GM18907 (cell line): Measurements from ENCODE around the gene IZUMO4.

Experiments used
- ATAC-seq: cut with Tn5 transposase; IDR thresholded peaks from one replicate; pipeline ENCODE4 v1.9.1; 2021; ENCODE audit warnings: mild to moderate bottlenecking, moderate library complexity; ENCODE audit not compliant: unreplicated experiment

The IZUMO4 gene, protein sequence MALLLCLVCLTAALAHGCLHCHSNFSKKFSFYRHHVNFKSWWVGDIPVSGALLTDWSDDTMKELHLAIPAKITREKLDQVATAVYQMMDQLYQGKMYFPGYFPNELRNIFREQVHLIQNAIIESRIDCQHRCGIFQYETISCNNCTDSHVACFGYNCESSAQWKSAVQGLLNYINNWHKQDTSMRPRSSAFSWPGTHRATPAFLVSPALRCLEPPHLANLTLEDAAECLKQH

DNA sequence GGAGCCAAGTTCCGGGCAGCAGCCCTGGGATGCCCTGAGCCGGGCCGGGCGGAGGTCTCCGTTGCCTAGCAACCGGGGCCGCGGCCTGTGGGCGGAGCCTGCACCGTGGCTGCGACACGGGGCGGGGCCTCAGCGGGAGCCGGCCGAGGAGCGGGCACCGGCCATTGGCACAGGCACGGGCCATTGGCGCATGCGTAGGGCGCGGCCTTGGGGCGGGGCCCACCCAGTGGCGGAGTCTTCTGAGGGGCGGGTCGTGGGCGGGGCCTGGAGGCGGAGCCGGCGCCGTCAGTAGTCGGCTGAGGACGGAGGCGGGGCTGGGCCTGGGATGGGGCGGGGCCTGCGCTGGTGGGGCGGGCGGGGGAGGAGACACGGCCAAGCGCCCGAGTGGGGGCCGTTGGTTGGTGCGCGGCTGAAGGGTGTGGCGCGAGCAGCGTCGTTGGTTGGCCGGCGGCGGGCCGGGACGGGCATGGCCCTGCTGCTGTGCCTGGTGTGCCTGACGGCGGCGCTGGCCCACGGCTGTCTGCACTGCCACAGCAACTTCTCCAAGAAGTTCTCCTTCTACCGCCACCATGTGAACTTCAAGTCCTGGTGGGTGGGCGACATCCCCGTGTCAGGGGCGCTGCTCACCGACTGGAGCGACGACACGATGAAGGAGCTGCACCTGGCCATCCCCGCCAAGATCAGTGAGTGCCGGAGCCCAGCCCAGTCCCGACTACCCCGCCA, at the start of gene IZUMO4:
TSS of gene IZUMO4 (plus strand) at position 436 of the 723 bp plus-strand sequence. CDS start at position 467, 31 bp downstream.
- peak; percentile 63 for ATAC-seq

DNA sequence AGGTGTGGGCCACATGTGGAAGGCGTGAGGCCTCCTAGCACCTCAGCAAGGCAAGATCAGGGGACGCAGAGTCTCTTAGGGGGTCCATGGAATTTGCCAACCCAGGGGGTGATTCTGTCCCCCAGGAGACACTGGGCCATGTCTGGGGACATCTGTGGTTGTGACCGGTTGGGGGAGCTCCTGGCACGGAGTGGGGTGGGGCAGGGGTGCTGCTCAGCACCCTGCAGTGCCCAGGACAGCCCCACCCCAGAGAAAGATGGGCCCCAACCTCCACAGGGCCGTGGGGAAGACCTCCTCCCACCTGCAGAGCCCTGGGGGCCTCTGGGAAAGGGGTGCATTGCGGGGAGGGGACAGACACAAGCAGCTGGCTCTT, 49.7 kb upstream of the IZUMO4 start:
- no peak for ATAC-seq

DNA sequence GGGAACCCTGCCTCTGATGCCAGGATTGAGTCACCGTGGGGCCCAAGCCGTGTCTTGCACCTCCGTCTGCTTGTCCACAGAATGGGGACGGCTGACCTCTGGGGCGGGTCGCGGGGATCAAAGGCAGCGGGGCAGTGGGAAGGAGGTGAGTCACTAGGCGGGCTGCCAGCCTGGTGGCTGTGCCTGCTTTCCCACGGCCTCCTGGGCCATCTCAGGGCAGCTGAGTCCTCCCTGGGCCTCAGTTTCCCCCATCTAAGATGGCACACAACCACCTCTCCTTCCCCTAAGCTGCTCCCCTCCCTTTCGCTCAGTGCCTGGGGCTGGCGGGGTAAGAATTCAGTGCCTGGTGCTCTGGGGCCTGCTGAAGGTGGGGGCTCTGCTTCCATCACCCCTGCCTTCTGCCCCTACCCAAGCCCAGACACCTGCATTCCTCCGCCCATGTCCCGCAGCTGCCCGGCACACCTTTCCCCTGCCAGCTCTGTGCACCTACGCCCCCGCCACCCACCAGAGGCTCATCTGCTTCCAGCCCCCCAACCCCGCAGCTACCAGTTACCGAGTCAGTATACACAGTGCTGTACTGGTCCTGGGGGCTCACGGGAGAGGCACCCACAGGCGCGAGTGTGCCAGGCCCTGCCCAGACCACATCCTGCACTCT, 49.1 kb upstream of the IZUMO4 start:
- ATAC-seq, result no peak

DNA sequence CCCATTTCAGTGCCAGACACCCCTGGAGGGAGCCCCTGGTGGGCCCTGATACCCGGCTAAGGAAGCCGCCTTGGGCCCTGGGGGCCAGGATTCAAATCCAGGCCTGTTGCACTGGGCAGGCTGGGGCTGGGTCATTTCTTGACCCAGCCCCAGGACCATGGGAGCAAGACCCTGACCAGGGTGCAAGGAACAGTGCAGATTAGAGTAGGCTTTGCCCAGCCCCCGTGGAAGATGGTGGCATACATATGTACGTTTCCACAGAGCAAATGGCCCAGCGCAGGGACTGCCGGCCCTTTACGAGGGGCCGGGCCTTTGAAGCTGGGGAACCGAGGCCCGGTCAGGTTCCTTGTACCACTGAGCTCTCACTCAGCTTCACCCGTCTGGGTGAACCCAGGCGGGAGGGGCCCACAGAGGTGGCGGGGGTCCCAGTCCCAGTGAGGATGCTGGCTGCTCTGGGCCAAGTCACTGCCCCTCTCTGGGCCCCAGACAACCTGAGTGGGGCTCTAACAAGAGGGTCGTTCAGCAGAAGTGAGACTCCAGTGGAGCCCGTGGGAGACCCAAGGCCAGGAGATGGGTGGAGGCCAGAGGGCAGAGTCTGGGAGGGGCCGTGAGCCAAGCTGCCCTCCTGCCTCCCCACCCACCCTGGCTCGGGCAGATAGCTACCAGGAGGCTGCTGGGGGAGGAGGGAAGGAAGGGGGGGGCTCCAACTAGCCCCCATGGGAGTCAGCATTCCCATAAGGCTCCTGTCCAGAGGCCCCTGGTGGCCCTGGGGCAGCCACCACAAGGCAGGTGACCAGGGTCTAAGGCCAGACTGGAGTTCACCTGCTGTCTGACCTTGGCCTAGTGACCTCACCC, 48.4 kb upstream of the IZUMO4 start:
- no peak for ATAC-seq

DNA sequence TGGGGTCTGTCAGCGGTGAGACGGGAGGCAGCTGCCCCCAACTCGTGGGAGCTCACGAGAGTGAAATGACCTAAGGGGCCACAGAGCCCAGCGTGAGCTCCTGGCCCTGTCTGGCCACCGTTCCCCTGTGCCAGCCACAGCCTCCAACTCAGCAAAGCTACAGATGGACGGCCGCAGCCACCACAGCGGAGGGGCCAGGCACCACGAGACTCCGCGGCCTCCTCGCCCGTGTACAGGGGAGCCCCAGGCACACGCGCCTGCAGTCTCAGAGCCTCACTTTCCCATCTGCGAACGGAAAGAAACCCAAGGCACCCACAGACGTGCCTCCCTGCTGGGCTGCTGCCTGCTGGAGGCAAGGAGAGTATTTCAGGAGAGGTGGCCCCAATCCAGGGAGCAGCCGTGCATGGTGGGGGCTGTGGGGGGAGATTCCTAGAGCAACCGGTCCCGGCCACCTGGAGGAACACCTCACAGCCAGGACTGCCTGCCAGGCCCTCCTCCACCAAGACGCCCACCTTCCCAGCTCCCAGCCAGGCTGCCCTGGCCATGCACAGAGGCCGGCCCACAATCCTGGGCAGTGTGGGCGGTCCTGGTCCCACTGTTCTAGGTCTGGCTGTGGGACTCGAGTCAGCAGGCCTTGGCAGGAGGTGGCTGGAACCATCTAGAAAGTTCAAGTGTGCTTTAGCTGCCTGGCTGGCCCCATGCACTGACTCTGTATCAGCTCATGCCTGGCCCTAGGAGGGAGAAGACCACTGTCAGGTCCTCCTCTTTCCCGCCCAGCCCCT, 47.6 kb upstream of the IZUMO4 start:
- no peak for ATAC-seq

DNA sequence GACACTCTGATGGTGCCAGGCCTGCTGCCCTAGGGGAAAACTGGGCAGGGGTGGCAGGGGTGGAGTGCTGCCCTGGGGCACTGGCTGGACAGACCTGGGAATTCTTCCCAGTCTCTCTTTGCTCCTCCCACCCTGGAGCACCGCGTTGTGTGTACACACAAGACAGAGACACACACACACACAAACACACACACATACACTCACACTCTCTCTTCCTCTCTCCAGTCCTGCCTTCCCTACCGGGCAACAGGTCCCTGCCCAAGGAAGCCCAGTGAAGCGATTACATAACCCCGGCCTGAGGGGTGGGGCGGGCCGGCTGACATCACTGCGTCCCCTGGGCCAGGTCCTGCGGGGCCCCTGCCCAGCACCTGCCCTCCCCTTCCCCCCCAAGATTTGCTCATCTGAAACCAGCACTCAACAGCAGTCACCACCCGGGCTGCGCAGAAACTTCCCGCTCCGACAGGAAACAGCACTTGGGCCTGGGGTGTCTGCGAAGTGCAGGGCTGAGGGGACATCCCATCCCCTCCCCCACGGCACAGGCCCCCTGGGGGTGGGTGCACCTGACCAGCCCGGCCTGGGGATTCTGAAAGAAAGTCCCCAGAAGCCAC, 46.9 kb upstream of the IZUMO4 start:
- ATAC-seq, result peak; percentile 1

DNA sequence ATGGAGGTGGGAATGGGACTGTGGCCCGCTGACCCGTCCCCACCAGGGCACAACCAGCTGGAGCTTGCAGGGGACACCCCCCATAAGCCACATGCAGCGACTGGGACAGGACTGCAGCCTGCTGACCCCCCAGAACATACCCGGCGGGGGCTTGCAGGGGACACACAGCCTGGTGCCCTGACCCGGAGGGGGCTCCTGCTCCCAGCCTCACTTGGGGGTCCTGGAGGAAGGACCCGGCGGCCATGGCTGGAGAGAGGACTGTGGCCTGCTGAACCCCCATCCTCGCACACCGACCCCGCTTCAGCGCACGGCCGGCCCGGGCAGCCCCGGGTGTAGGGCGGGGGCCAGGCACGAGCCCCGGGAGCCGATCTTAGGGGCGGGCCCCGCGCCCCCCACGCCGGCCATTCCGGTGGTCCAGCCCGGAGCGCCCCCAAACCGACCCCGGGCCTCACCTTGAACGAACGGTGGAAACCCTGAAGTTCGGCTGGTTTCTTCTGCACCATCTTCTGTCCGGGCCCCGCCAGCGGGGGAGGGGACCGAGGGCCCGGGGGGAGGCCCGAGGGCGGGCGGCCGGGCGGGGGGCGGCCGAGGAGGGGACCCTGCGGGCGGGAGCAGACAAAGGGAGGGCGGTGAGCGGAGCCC, 46.2 kb upstream of the IZUMO4 start:
- peak; percentile 5 for ATAC-seq

DNA sequence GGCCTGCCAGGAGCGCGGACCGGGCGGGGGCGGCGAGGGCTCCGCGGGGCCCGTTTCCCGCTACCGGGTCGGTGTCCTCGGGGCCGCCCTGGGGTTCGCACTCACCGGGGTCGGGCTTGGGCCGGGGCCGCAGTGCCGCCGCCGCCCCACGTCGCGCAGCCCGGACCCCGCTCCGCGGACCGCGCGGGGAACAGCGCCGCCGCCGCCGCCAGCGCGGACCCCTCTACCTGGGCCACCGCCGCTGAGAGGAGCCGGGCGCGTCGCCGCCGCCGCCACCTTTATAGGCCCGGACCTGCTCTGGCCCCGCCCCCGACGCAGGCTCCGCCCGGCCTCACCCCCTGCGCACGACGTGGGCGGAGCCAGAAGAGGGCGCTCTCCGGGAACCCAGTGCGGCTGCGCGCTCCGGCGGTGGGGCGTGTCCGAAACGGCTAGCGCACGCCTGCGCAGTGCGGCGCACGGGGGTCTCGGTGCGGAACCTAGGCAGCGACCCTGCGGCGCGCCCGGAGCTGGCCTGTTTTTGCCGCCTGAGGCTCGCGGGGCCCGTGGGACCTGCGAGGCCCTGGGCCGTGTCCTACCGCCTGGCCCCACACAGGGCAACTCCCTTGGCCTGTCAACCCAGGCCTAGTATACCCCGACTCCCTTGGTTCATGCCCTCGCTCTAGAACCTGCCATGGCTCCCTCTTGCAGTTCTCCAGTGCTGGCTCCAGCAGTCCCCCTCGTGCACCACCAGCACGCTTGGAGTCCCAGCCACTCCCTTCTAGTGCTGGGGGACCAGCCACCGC, 45.5 kb upstream of the IZUMO4 start, which contains the start of gene MKNK2:
TSS of gene MKNK2 (minus strand) at position 254 of the 782 bp plus-strand sequence. CDS start 393 bp downstream, outside the sequence.
- peak; percentile 47 for ATAC-seq

DNA sequence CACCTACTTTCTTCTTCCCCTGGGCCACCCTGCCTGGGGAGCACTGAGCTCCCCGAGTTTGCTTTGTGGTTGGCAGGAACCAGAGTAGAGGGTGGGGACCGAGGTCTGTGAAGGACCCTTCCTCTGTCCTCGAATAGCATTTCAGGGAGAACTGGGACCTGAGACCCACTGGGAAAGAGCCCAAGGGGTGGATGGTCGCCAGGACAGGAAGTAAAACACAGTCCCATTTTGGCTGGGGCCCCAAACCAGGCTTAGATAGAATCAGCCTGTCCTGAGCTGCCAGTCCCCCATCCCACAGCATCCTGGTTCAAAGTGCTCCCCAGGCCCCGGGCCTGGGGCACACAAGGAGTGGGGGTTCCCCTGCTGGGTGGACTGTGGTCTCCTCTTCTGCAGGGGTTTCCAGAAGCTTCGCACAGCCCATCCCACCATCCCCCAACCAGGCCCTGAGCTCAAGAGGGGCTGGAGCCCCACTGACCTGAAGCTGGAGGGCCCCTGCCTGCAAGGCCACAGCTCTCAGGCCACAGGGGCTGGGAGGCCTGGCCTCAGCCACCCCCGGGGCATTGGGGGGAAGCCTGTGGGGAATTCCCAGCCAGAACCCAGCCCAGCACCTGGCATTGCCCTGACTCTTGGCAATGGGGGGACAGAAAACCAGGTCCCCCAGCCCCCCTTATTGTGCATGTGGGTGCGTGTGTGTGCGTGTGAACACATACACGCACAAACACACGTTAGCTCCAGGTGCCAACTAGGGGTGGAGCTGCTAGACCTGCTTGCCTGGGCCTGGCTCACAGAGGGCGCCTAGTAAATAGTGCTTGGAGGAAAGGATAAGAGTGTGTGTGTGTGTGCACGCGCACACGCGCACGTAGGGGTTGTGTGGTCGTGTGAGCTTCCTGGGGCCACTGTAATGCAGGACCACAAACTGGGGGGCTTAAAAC, 44.7 kb upstream of the IZUMO4 start:
- ATAC-seq, result peak; percentile 31

DNA sequence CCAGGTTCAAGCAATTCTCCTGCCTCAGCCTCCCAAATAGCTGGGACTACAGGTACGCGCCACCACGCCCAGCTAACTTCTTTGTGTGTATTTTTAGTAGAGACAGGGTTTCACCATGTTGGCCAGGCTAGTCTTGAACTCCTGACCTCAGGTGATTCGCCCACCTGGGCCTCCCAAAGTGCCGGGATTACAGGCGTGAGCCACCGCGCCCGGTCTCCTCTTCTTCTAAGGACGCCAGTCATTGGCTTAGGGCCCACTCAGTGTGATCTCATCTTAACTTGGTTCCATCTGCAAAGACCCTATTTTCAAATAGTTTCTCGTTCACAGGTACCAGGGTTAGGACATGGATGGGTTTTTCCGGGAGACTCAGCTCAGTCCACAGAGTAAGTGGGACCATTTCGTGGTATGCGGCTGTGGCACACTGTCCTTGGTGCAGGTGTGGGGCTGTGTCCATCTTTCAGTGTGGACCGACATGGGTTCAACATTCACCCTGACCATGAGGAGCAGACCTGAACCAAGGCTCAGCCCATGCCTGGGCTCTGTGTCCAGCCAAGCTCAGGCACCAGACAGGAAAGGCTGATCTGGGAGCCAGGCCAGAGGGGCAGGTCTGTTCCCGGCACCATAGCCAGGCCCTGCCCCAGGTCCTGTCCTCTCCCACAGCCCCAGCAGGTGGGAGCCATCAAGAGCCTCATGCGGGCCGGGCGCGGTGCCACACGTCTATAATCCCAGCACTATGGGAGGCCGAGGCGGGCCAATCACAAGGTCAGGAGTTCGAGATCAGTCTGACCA, 42.9 kb upstream of the IZUMO4 start:
- no peak for ATAC-seq

DNA sequence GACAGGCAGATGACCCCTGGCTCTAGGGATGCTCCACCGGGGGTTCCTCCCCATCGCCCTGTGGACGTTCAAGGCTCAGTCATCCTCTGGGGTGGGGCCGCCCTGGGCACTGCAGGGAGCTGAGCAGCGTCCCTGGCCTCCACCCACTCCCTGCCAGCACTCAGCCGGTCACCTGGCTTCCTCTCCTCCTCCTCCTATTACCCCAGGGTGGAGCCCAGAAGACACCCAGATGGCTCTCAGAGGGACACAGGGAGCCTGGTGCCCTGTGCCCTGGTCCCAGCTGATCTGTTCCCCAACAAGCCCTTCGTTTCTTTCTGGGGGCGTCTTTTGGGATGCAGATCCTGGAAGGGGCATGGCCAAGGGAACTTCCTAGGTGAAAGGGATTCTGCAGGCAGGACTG, 42.0 kb upstream of the IZUMO4 start:
- no peak for ATAC-seq

DNA sequence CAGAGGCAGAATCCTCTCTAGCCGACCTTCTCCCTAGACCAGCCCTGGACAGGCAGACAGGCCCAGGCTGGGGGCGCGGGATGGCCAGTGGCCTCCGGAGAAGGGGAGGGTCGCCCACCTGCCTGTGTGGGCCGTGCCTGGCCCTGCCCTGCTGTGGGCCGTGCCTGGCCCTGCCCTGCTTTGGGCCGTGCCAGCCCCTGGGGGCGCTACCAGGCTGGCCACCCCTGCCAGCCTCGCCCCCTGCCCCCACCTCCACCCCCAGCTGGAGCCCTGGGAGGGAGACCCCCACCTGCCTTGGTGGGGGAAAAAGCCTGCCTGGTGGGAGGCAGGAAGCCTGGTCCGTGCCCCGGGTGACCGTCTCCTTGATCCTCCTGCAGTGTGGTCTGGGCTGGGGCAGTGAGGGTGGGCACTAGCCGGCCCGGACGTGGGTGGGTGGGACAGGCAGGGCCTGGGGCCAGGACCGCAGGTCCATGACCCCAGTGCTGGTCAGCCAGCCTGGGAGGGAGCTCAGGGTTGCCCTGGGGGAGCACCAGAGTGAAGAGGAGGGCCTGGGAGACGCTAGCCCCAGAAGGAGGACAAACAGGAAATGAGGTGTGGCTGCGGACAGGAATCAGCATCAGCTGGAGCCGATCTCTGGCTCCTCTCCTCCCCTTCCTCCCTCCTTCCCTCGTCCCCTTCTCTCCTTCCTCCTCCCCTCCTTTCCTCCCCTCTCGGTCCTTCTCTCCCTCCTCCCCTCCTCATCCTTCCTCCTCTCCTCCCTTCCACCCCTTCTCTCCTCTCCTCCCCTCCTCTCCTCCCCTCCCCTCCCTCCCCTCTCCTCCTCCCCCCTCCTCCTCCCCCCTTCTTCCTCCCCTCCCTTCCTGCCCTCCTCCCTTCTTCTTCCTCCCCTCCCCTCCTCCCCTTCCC, 40.5 kb upstream of the IZUMO4 start:
- no peak for ATAC-seq

DNA sequence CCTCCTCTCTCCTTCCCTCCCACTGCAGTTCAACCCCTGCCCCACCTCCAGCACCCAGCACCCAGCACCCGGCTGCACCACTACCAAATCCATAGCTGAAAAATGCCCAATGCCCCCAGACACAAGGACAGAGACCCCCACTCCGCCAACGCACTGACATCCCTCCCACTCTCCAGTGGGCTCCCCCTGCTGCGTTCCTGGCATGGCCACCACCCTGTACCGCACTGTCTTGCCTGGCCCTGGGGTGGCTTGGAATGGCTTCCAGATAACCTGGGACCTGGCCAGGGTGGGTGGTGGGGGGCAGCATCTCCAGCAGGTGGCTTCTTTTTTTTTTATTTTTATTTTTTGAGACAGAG, 39.9 kb upstream of the IZUMO4 start:
- no peak for ATAC-seq

DNA sequence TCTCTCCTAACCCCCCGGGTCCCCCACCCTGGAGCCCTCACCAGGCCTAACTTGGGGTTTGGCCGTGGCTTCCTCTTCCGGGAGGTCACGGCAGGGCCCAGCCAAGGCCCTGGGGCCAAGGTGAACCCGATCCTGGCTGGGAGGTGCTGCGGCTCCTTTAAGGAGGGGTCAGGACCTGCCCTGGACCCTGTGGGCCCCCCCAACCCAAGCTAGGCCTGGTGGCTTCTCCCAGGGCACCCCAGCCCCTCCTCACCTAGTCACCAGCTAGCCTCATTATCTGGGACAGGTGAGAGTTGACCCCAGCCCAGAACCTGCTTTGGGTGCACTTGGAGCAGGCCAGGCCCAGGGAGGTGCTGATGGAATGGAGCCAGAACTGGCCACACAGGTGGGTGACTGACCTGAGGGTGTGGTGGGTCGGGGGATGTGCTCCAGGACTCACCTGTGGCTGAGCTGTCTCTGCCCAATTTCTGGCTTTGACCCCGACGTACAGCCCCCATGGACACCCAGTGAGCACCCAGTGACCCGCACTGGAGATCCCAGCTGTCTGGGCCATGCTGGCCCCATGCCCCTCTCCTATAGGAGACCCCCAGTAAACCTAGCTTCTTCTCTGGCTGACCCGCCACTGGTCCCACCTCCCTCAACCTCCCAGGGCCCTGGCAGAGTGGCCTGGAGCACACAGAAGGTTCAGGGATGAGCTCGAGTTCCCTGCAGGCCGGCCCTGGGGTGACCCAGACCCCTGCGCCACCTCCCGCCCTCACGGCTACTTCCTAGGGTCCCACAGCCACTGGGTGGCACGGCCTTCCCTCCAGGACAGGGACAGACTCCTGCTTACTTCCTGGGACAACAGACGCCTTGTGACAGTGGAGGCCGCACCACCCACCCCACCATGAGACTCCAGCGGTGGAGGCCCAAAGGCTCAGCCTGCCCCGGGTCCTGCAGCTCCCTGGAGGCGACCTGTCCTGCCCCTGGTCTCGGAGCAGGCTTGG, 38.9 kb upstream of the IZUMO4 start:
- ATAC-seq, result no peak
